ENCODE measurements around the gene CD163.

The CD163 gene

DNA sequence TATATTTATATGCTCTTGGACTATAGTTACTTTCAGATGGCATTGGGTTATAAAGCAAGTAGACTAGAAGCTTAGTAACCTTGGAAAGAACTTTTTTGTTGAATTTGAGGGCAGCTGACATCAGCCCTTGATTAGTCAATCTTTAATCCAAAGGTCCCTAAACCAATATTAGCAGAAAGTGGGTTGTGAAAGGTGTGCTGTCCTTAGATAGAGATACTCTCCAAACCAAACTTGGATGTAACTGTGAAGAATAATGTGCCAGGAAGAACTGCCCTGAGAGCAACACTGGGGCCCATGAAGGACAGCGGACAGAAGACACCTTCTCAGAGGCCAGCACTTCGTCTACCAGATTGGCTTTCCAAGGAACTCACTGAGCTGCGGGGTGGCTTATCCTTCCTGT, 10.6 kb downstream of the CD163 start:
- TF ChIP-seq MAX (IDR thresholded peaks at IDR 0.05) = no peak
- TF ChIP-seq NFIC (IDR thresholded peaks at IDR 0.05) = no peak

DNA sequence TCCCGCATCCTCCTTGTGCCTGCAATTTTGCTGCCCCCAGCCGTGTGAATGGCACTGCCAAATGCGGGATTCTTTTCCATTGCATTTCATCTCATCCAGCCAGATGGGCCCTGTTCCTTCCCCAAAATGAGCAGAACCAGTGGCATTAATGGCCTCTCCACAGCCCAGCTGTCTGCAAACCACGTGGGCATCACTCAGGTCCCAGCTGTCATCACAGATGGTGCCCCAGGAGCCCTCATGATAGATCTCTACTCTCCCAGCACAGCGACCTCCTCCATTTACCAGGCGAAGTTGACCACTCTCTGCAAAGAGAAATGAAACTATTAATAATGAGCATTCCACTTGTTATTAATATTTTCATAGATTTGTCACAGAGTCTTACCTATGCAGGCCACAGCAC, 17.1 kb downstream of the CD163 start:
- TF ChIP-seq FOXM1 (IDR thresholded peaks at IDR 0.05; ENCODE audit: borderline replicate concordance, low read depth) = no peak
- no peak for TF ChIP-seq ZBTB7A (IDR thresholded peaks at IDR 0.05; ENCODE audit: low read depth)
- no peak for TF ChIP-seq TEAD4 (IDR thresholded peaks at IDR 0.05)
- TF ChIP-seq YY1 (IDR thresholded peaks at IDR 0.05; ENCODE audit: low read depth) = no peak
- no peak for TF ChIP-seq TAF1 (IDR thresholded peaks at IDR 0.05; ENCODE audit: low read depth)
- TF ChIP-seq EP300 (IDR thresholded peaks at IDR 0.05; ENCODE audit: borderline replicate concordance) = no peak

DNA sequence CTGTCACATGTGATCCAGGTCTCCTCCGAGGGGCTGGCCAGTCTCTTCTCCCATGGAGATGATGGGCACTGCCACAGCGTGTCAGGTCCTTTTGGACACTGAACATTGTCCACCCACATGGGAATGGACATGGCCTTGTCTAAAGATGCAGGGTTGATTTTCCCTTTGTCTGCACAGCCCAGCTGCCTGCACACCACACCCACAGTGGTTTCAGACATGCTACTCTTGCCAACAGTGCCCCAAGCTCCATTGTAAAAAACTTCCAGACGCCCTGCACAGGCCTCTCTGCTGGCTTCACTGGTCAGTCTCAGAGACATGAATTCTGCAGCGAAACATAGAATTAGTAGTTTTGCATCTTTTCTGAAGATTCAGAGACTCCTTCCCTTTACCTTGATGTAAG, 18.5 kb downstream of the CD163 start:
- TF ChIP-seq EGR1 (IDR thresholded peaks at IDR 0.05) (no peak), TEAD4 (IDR thresholded peaks at IDR 0.05) (no peak), NFIC (IDR thresholded peaks at IDR 0.05) (no peak), USF1 (IDR thresholded peaks at IDR 0.05) (no peak), EP300 (IDR thresholded peaks at IDR 0.05; ENCODE audit: borderline replicate concordance) (no peak), RAD21 (IDR thresholded peaks at IDR 0.05; ENCODE audit: low read depth) (no peak), FOXM1 (IDR thresholded peaks at IDR 0.05; ENCODE audit: borderline replicate concordance, low read depth) (no peak), TAF1 (IDR thresholded peaks at IDR 0.05; ENCODE audit: low read depth) (no peak)
- TF ChIP-seq, protein P1, sequence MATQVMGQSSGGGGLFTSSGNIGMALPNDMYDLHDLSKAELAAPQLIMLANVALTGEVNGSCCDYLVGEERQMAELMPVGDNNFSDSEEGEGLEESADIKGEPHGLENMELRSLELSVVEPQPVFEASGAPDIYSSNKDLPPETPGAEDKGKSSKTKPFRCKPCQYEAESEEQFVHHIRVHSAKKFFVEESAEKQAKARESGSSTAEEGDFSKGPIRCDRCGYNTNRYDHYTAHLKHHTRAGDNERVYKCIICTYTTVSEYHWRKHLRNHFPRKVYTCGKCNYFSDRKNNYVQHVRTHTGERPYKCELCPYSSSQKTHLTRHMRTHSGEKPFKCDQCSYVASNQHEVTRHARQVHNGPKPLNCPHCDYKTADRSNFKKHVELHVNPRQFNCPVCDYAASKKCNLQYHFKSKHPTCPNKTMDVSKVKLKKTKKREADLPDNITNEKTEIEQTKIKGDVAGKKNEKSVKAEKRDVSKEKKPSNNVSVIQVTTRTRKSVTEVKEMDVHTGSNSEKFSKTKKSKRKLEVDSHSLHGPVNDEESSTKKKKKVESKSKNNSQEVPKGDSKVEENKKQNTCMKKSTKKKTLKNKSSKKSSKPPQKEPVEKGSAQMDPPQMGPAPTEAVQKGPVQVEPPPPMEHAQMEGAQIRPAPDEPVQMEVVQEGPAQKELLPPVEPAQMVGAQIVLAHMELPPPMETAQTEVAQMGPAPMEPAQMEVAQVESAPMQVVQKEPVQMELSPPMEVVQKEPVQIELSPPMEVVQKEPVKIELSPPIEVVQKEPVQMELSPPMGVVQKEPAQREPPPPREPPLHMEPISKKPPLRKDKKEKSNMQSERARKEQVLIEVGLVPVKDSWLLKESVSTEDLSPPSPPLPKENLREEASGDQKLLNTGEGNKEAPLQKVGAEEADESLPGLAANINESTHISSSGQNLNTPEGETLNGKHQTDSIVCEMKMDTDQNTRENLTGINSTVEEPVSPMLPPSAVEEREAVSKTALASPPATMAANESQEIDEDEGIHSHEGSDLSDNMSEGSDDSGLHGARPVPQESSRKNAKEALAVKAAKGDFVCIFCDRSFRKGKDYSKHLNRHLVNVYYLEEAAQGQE (IDR thresholded peaks at IDR 0.05; ENCODE audit: low read depth) = no peak

GRCh38 chr12:7483343-7483742, 20.2 kb downstream of the CD163 start:
- no peak for TF ChIP-seq RAD21 (IDR thresholded peaks at IDR 0.05; ENCODE audit: low read depth)
- no peak for TF ChIP-seq CEBPB (IDR thresholded peaks at IDR 0.05)
- no peak for TF ChIP-seq TAF1 (IDR thresholded peaks at IDR 0.05; ENCODE audit: low read depth)
- TF ChIP-seq TCF12 (IDR thresholded peaks at IDR 0.05; ENCODE audit: low read depth) = no peak
- TF ChIP-seq EP300 (IDR thresholded peaks at IDR 0.05; ENCODE audit: borderline replicate concordance) = no peak
- TF ChIP-seq MAX (IDR thresholded peaks at IDR 0.05) = no peak

DNA sequence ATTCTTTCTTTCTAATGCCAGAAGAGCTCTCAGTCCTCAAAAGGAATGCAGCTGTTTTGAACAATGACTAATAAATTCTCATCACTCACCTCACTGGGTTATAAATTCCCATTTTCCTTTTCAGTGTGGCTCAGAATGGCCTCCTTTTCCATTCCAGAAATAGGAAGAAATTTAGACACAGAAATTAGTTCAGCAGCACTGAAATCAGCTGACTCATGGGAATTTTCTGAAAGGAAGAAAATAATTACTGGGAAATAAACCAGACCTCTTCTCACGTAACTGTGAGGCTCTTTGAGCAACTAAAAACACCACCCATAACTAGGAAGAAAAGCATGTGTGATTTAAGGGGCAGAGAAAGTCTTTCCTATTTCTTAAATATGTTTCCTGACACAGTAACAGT, 23.8 kb downstream of the CD163 start:
- TF ChIP-seq TAF1 (IDR thresholded peaks at IDR 0.05; ENCODE audit: low read depth) (no peak), EP300 (IDR thresholded peaks at IDR 0.05; ENCODE audit: borderline replicate concordance) (no peak), TEAD4 (IDR thresholded peaks at IDR 0.05) (no peak), TCF12 (IDR thresholded peaks at IDR 0.05; ENCODE audit: low read depth) (no peak), MAX (IDR thresholded peaks at IDR 0.05) (no peak), CREB1 (IDR thresholded peaks at IDR 0.05; ENCODE audit: low read depth) (no peak), NFIC (IDR thresholded peaks at IDR 0.05) (no peak), ZBTB7A (IDR thresholded peaks at IDR 0.05; ENCODE audit: low read depth) (no peak), FOXM1 (IDR thresholded peaks at IDR 0.05; ENCODE audit: borderline replicate concordance, low read depth) (no peak), EGR1 (IDR thresholded peaks at IDR 0.05) (no peak), YY1 (IDR thresholded peaks at IDR 0.05; ENCODE audit: low read depth) (no peak)
- TF ChIP-seq, protein P1 (IDR thresholded peaks at IDR 0.05; ENCODE audit: low read depth) = no peak

GRCh38 chr12:7472060-7472459, 31.5 kb downstream of the CD163 start:
- TF ChIP-seq CREB1 (IDR thresholded peaks at IDR 0.05; ENCODE audit: low read depth) (no peak), ZBTB7A (IDR thresholded peaks at IDR 0.05; ENCODE audit: low read depth) (no peak), TAF1 (IDR thresholded peaks at IDR 0.05; ENCODE audit: low read depth) (no peak), TEAD4 (IDR thresholded peaks at IDR 0.05) (no peak)
- TF ChIP-seq, protein P1 (IDR thresholded peaks at IDR 0.05; ENCODE audit: low read depth) = no peak
